DND-41 (cell line): ENCODE measurements around the gene PARVA.

Experiments used
- ATAC-seq: fragments of 200-7000 bp; cut with Tn5 transposase; 3 replicates; pipeline ENCODE4 v1.9.1; 2021; ENCODE audit warnings: low read depth; ENCODE audit not compliant: insufficient read depth
- DNase-seq: peaks from one replicate; pipeline ENCODE4 v3.0.0-alpha.2; 2020
- H2AFZ ChIP-seq: 2 replicates; pipeline ENCODE4 v1.6.0; 2012; ENCODE audit warnings: low read depth, low read length
- H3K27ac ChIP-seq: 2 replicates; pipeline ENCODE4 v1.5.1; 2012; ENCODE audit warnings: low read length, inconsistent platforms
- H3K27me3 ChIP-seq: fragments of 200-600 bp; sonication (generic); 2 replicates; pipeline ENCODE4 v1.6.0; 2012; ENCODE audit warnings: low read length, mild to moderate bottlenecking, inconsistent platforms; ENCODE audit not compliant: insufficient read depth, poor library complexity
- H3K36me3 ChIP-seq: 2 replicates; pipeline ENCODE4 v1.5.1; 2012; ENCODE audit warnings: low read length, inconsistent platforms; ENCODE audit not compliant: insufficient read depth
- H3K4me1 ChIP-seq: 2 replicates; pipeline ENCODE4 v1.5.1; 2012; ENCODE audit warnings: mild to moderate bottlenecking, low read length; ENCODE audit not compliant: insufficient read depth
- H3K4me2 ChIP-seq: 2 replicates; pipeline ENCODE4 v1.6.0; 2012; ENCODE audit warnings: mild to moderate bottlenecking, moderate library complexity, low read length, inconsistent platforms; ENCODE audit not compliant: insufficient read depth
- H3K4me3 ChIP-seq, 2 experiments: fragments of 200-600 bp in 1 of 2; shearing (Covaris generic) in 1 of 2; 2 replicates each; pipeline ENCODE4 v1.5.1; 2012 to 2016; ENCODE audit warnings: inconsistent platforms in 2 of 2, low read length in 2 of 2, mild to moderate bottlenecking in 2 of 2, low read depth in 1 of 2, moderate library complexity in 1 of 2
- H3K79me2 ChIP-seq: 2 replicates; pipeline ENCODE4 v1.6.0; 2012; ENCODE audit warnings: low read length, inconsistent platforms; ENCODE audit not compliant: insufficient read depth
- H3K9ac ChIP-seq: 2 replicates; pipeline ENCODE4 v1.6.0; 2012; ENCODE audit warnings: low read depth, mild to moderate bottlenecking, inconsistent platforms, low read length, moderate library complexity
- H3K9me3 ChIP-seq: 2 replicates; pipeline ENCODE4 v1.5.1; 2012; ENCODE audit warnings: low read length, moderate library complexity, mild to moderate bottlenecking, inconsistent platforms; ENCODE audit not compliant: insufficient read depth, severe bottlenecking
- H4K20me1 ChIP-seq: 2 replicates; pipeline ENCODE4 v1.6.0; 2012; ENCODE audit warnings: low read length; ENCODE audit not compliant: insufficient read depth
- CTCF ChIP-seq: IDR thresholded peaks from 2 replicates; pipeline ENCODE4 v1.5.1; 2012; ENCODE audit warnings: borderline replicate concordance, low read length, moderate library complexity, mild to moderate bottlenecking; ENCODE audit not compliant: poor library complexity, severe bottlenecking; ENCODE audit errors: extremely low read depth
- EZH2 ChIP-seq: IDR thresholded peaks from 3 replicates; pipeline ENCODE4 v1.6.1; 2012; ENCODE audit warnings: borderline replicate concordance, low read depth, mild to moderate bottlenecking, moderate library complexity, low read length, inconsistent platforms; ENCODE audit not compliant: severe bottlenecking

The PARVA gene

GRCh38 chr11:12377106-12377823 is at the start of gene PARVA:
PARVA (plus strand) TSS chr11:12377571; CDS start chr11:12377648, 77 bp downstream.
- Histone ChIP-seq H3K4me2 (no peak within 1 kb of the TSS), H3K9ac (no peak within 1 kb of the TSS), H3K27me3 (no peaks in the 10 kb centered on the region), H3K79me2 (no peaks in the 10 kb centered on the region), H3K9me3 (no peaks in the 10 kb centered on the region), H3K4me1 (no peaks in the 10 kb centered on the region), H4K20me1 (no peaks in the 10 kb centered on the region), H3K4me3 (no peak within 1 kb of the TSS), H2AFZ (no peak within 1 kb of the TSS), H3K36me3 (no peaks in the 10 kb centered on the region), H3K27ac (no peak within 1 kb of the TSS)
- DNase-seq = no peak
- no peak for ATAC-seq
- TF ChIP-seq CTCF (no peak), EZH2 (no peak)

- Histone ChIP-seq H3K27me3 (peaks cover 5% of the 10 kb centered on the region), H3K36me3 (no peaks in the 10 kb centered on the region), H3K4me3 (no peak overlapping the region), H3K4me2 (no peak overlapping the region), H4K20me1 (no peaks in the 10 kb centered on the region), H3K9ac (no peak overlapping the region), H2AFZ (no peak overlapping the region), H3K27ac (no peak overlapping the region), H3K9me3 (no peaks in the 10 kb centered on the region), H3K79me2 (no peaks in the 10 kb centered on the region), H3K4me1 (no peaks in the 10 kb centered on the region)
- TF ChIP-seq EZH2 (no peak), CTCF (no peak)
- no peak for DNase-seq
- ATAC-seq = no peak
Observed at GRCh38 chr11:12329169-12329568, 48.2 kb upstream of the PARVA start.

GRCh38 chr11:12329797-12330196 is 47.6 kb upstream of the PARVA start:
- TF ChIP-seq EZH2 (no peak), CTCF (no peak)
- ATAC-seq = no peak
- no peak overlapping the region for H3K9ac ChIP-seq
- no peak overlapping the region for H3K4me3 ChIP-seq
- no peaks in the 10 kb centered on the region for H4K20me1 ChIP-seq
- no peaks in the 10 kb centered on the region for H3K79me2 ChIP-seq
- DNase-seq = no peak
- no peak overlapping the region for H3K27ac ChIP-seq
- no peaks in the 10 kb centered on the region for H3K4me1 ChIP-seq
- H3K9me3 ChIP-seq = no peaks in the 10 kb centered on the region
- no peak overlapping the region for H2AFZ ChIP-seq
- no peak overlapping the region for H3K4me2 ChIP-seq
- peaks cover 5% of the 10 kb centered on the region for H3K27me3 ChIP-seq
- no peaks in the 10 kb centered on the region for H3K36me3 ChIP-seq
